A673 (cell line): ENCODE measurements around the gene HOMER3. TPM values are rescaled to one million over a fixed set of nuclear protein-coding genes. Genes with fewer than 3 reads are reported as not detected.
"Not testable (repeated sequence)": the region's sequence is repeated elsewhere in the genome, so short reads cannot be mapped to it uniquely, and the experiment has no call there.

Experiments used
- BruUV-seq: library from RNA; stranded (reverse); fragments of 400-500 nt; replicated peaks from 2 replicates; lab custom pipeline; 2021; lab: Mats Ljungman, UMichigan
- CTCF ChIA-PET: fragments of 300-600 bp; sonication (Branson Sonifier 250); formaldehyde crosslinking; loops from one replicate; lab custom pipeline; 2022; ENCODE audit warnings: antibody characterized with exemption; lab: Charles Lee
- POLR2A ChIA-PET: fragments of 300-600 bp; sonication (Branson Sonifier 250); formaldehyde crosslinking; loops from one replicate; lab custom pipeline; 2022; ENCODE audit warnings: antibody characterized with exemption; ENCODE audit not compliant: low non-redundant PET; lab: Charles Lee
- DNase-seq: peaks from one replicate; pipeline ENCODE4 v3.0.0-alpha.2; 2015; ENCODE audit warnings: low spot score
- H3K27ac ChIP-seq: fragments of 200-600 bp; sonication (generic); 2 replicates; pipeline ENCODE4 v1.5.1; 2016; ENCODE audit warnings: mixed run types, low read depth, mild to moderate bottlenecking, mixed read lengths, antibody characterized with exemption, low read length; ENCODE audit not compliant: poor library complexity, severe bottlenecking
- H3K27me3 ChIP-seq: fragments of 200-600 bp; sonication (generic); replicated peaks from 2 replicates; pipeline ENCODE4 v1.6.1; 2017; ENCODE audit warnings: mixed run types, low read depth, mild to moderate bottlenecking, mixed read lengths, antibody characterized with exemption, low read length; ENCODE audit not compliant: insufficient read depth, poor library complexity
- H3K36me3 ChIP-seq: fragments of 200-600 bp; sonication (generic); 2 replicates; pipeline ENCODE4 v1.6.1; 2016; ENCODE audit warnings: mixed run types, mild to moderate bottlenecking, mixed read lengths, antibody characterized with exemption, low read length; ENCODE audit not compliant: insufficient read depth, poor library complexity, severe bottlenecking
- H3K4me1 ChIP-seq: fragments of 200-600 bp; sonication (generic); 2 replicates; pipeline ENCODE4 v1.6.1; 2017; ENCODE audit warnings: mixed run types, mild to moderate bottlenecking, mixed read lengths, antibody characterized with exemption, low read length; ENCODE audit not compliant: insufficient read depth, poor library complexity, severe bottlenecking
- H3K4me3 ChIP-seq: fragments of 200-600 bp; sonication (generic); 2 replicates; pipeline ENCODE4 v1.5.1; 2016; ENCODE audit warnings: low read depth, mixed run types, mild to moderate bottlenecking, mixed read lengths, low read length; ENCODE audit not compliant: poor library complexity, severe bottlenecking
- H3K9me3 ChIP-seq: fragments of 200-600 bp; sonication (generic); 2 replicates; pipeline ENCODE4 v1.6.1; 2016; ENCODE audit warnings: mixed run types, low read depth, mild to moderate bottlenecking, mixed read lengths, antibody characterized with exemption, low read length; ENCODE audit not compliant: poor library complexity, severe bottlenecking
- CTCF ChIP-seq: fragments of 300-800, 200-600 bp; sonication (generic); conservative IDR thresholded peaks from 2 replicates; pipeline ENCODE4 v1.5.1; 2017; ENCODE audit warnings: low read depth, mild to moderate bottlenecking, antibody characterized with exemption, low read length, moderate library complexity, mixed read lengths
- EZH2 ChIP-seq: fragments of 200-600 bp; sonication (generic); IDR thresholded peaks from 2 replicates; pipeline ENCODE4 v1.6.1; 2017; ENCODE audit warnings: borderline replicate concordance, low read depth, mild to moderate bottlenecking, mixed read lengths, antibody characterized with exemption, low read length; ENCODE audit not compliant: poor library complexity, severe bottlenecking
- intact Hi-C: fragments of 100-400 bp; cut with micrococcal nuclease; formaldehyde crosslinking; loops from one replicate; pipeline ENCODE4 v1.10.0; 2022; ENCODE audit not compliant: unreplicated experiment
- total RNA-seq: library from RNA; stranded (reverse); gene quantifications from 2 replicates; pipeline ENCODE4 v1.2.3, GENCODE V29; 2021

HOMER3 gene
- total RNA-seq, 1 experiment from 2014 or later, result 23.9 TPM

- Histone ChIP-seq H3K27me3 (no peaks in the 10 kb centered on the region), H3K27ac (no peak overlapping the region), H3K9me3 (no peaks in the 10 kb centered on the region), H3K4me1 (no peaks in the 10 kb centered on the region), H3K4me3 (no peak overlapping the region), H3K36me3 (peaks cover 3% of the 10 kb centered on the region)
- ChIA-PET CTCF (interaction anchor here (0.6 kb wide), 1 partner anchor 59 kb away, joined by 3 read pairs; no protein-coding TSS in a partner anchor), POLR2A (interaction anchor here (0.6 to 0.8 kb wide), 3 partner anchors 24 to 274 kb away, joined by 3 to 13 read pairs (median 12); no protein-coding TSS in a partner anchor)
- intact Hi-C loops, result no loop called here
- no TSS peak for BruUV-seq
- no peak for DNase-seq
- TF ChIP-seq CTCF (0 out of 2 replicates have a peak, but pooled peaks have one; percentile 7), EZH2 (no peak)
Measured at GRCh38 chr19:18903156-18904037, 37.6 kb downstream of the HOMER3 start.

- H3K36me3 ChIP-seq, intact Hi-C loops, BruUV-seq, H3K9me3 ChIP-seq, DNase-seq, H3K27me3 ChIP-seq, H3K4me1 ChIP-seq, H3K27ac ChIP-seq, H3K4me3 ChIP-seq: not testable (repeated sequence)
- ChIA-PET POLR2A (interaction anchor here (0.8 kb wide), 1 partner anchor 54 kb away, joined by 12 read pairs; no protein-coding TSS in a partner anchor), CTCF (interaction anchor here (0.6 kb wide), 1 partner anchor 58 kb away, joined by 3 read pairs; no protein-coding TSS in a partner anchor)
Measured at GRCh38 chr19:18902519-18902918, 38.5 kb downstream of the HOMER3 start.

- no peak overlapping the region for H3K4me3 ChIP-seq
- no peak for DNase-seq
- no peaks in the 10 kb centered on the region for H3K27me3 ChIP-seq
- no peaks in the 10 kb centered on the region for H3K9me3 ChIP-seq
- no peak for TF ChIP-seq CTCF
- no peak for TF ChIP-seq EZH2
- intact Hi-C loops, result no loop called here
- BruUV-seq, result no TSS peak
- no peak overlapping the region for H3K27ac ChIP-seq
- CTCF ChIA-PET, result no interaction called here
- H3K36me3 ChIP-seq, result peaks cover 3% of the 10 kb centered on the region
- POLR2A ChIA-PET, result no interaction called here
- no peaks in the 10 kb centered on the region for H3K4me1 ChIP-seq
Measured at GRCh38 chr19:18901491-18901890, 39.5 kb downstream of the HOMER3 start.
